ENCODE measurements around the gene LRP6.

DNA sequence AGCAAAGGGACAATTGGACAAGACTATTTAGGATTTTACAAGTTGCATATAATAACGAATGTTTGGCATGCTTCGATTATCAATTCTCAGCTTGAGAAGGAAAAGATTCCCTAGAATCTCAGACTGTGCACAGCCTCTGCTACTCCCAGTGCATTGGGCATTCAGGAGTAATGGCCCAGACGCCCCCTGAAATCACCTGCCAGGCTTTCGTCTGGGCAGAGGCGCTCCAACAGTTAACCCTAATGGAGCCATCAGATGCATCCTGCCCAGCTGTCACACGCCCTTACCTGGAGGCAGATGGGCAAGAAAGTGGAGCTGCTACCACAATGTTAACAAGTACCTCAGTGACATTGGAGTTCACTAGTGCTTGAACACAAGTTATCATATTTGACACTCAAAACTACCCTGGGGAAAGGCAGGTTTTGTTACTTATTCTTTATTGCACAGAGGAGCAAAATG, 927 bp upstream of the LRP6 start:
- TF ChIP-seq, protein P1, sequence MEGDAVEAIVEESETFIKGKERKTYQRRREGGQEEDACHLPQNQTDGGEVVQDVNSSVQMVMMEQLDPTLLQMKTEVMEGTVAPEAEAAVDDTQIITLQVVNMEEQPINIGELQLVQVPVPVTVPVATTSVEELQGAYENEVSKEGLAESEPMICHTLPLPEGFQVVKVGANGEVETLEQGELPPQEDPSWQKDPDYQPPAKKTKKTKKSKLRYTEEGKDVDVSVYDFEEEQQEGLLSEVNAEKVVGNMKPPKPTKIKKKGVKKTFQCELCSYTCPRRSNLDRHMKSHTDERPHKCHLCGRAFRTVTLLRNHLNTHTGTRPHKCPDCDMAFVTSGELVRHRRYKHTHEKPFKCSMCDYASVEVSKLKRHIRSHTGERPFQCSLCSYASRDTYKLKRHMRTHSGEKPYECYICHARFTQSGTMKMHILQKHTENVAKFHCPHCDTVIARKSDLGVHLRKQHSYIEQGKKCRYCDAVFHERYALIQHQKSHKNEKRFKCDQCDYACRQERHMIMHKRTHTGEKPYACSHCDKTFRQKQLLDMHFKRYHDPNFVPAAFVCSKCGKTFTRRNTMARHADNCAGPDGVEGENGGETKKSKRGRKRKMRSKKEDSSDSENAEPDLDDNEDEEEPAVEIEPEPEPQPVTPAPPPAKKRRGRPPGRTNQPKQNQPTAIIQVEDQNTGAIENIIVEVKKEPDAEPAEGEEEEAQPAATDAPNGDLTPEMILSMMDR (IDR thresholded peaks at IDR 0.05), result no peak
- TF ChIP-seq TCF7L2 (IDR thresholded peaks at IDR 0.05; ENCODE audit: low read depth, low read length) (no peak), POLR2AphosphoS5 (IDR thresholded peaks at IDR 0.05; ENCODE audit: low read depth, low read length) (no peak), SIN3A (IDR thresholded peaks at IDR 0.05; ENCODE audit: borderline replicate concordance, insufficient read depth, low read depth, low read length) (no peak)
- TF ChIP-seq, protein P2, sequence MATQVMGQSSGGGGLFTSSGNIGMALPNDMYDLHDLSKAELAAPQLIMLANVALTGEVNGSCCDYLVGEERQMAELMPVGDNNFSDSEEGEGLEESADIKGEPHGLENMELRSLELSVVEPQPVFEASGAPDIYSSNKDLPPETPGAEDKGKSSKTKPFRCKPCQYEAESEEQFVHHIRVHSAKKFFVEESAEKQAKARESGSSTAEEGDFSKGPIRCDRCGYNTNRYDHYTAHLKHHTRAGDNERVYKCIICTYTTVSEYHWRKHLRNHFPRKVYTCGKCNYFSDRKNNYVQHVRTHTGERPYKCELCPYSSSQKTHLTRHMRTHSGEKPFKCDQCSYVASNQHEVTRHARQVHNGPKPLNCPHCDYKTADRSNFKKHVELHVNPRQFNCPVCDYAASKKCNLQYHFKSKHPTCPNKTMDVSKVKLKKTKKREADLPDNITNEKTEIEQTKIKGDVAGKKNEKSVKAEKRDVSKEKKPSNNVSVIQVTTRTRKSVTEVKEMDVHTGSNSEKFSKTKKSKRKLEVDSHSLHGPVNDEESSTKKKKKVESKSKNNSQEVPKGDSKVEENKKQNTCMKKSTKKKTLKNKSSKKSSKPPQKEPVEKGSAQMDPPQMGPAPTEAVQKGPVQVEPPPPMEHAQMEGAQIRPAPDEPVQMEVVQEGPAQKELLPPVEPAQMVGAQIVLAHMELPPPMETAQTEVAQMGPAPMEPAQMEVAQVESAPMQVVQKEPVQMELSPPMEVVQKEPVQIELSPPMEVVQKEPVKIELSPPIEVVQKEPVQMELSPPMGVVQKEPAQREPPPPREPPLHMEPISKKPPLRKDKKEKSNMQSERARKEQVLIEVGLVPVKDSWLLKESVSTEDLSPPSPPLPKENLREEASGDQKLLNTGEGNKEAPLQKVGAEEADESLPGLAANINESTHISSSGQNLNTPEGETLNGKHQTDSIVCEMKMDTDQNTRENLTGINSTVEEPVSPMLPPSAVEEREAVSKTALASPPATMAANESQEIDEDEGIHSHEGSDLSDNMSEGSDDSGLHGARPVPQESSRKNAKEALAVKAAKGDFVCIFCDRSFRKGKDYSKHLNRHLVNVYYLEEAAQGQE (IDR thresholded peaks at IDR 0.05; ENCODE audit: insufficient read depth in 1 of 2, low read depth in 2 of 2, low read length in 1 of 2), result no peak

All from Panc1 (cell line).